GM12878 (cell line): Measurements from ENCODE around the gene SLC34A3. TPM values are rescaled to one million over a fixed set of nuclear protein-coding genes. Genes with fewer than 3 reads are reported as not detected.
A peak's percentile ranks its signal among the peaks of the same experiment; 100 is the strongest.
"Not testable (repeated sequence)": the region's sequence is repeated elsewhere in the genome, so short reads cannot be mapped to it uniquely, and the experiment has no call there.

Experiments used
- ATAC-seq: fragments of 200-7000 bp; cut with Tn5 transposase; 3 replicates; pipeline ENCODE4 v1.9.1; 2020; ENCODE audit warnings: mild to moderate bottlenecking, moderate library complexity
- BruUV-seq: library from RNA; stranded (reverse); fragments of 400-500 nt; replicated peaks from 2 replicates; lab custom pipeline; 2021; lab: Mats Ljungman, UMichigan
- CTCF ChIA-PET: fragments of 300-600 bp; sonication (Branson Sonifier 250); formaldehyde crosslinking; extraction: SDS; loops from one replicate; lab custom pipeline; 2021; ENCODE audit warnings: inconsistent platforms; lab: Yijun Ruan, JAX
- POLR2A ChIA-PET: fragments of 350-600 bp; formaldehyde crosslinking; extraction: SDS; loops from one replicate; lab custom pipeline; 2021; ENCODE audit warnings: inconsistent platforms; lab: Charles Lee
- RAD21 ChIA-PET: fragments of 300-600 bp; sonication (Branson Sonifier 250); formaldehyde crosslinking; loops from one replicate; lab custom pipeline; 2023; ENCODE audit warnings: antibody characterized with exemption; ENCODE audit not compliant: unreplicated experiment; lab: Charles Lee
- SMC1A ChIA-PET: fragments of 300-600 bp; sonication (Branson Sonifier 250); formaldehyde crosslinking; loops from one replicate; lab custom pipeline; 2023; ENCODE audit not compliant: unreplicated experiment, uncharacterized antibody; lab: Charles Lee
- DNase-seq: peaks from one replicate; pipeline ENCODE4 v3.0.0-alpha.2; 2011; ENCODE audit warnings: low read depth, low spot score
- FAIRE-seq: peaks from 3 replicates; lab custom pipeline; 2011; peaks lifted over from hg19 to GRCh38; lab: Jason Lieb, UNC
- H2AFZ ChIP-seq: 2 replicates; pipeline ENCODE4 v1.6.0; 2011; ENCODE audit warnings: low read depth, low read length, control low read depth; ENCODE audit not compliant: control insufficient read depth
- H3K27ac ChIP-seq: 2 replicates; pipeline ENCODE4 v1.5.1; 2011; ENCODE audit warnings: control low read depth; ENCODE audit not compliant: control insufficient read depth, insufficient read depth
- H3K27me3 ChIP-seq, 2 experiments: replicated peaks in 1 of 2; 2 replicates each; pipeline versions ENCODE4 v1.6.0 to v1.6.1; 2011; ENCODE audit warnings: low read length in 1 of 2; ENCODE audit not compliant: control insufficient read depth in 2 of 2, insufficient read depth in 2 of 2
- H3K36me3 ChIP-seq, 2 experiments: 2 replicates each; pipeline ENCODE4 v1.5.1; 2011; ENCODE audit warnings: low read length in 1 of 2; ENCODE audit not compliant: control insufficient read depth in 2 of 2, insufficient read depth in 2 of 2
- H3K4me1 ChIP-seq: 2 replicates; pipeline ENCODE4 v1.6.1; 2011; ENCODE audit warnings: mild to moderate bottlenecking, low read length, moderate library complexity, mixed read lengths; ENCODE audit not compliant: control insufficient read depth, insufficient read depth
- H3K4me2 ChIP-seq: 2 replicates; pipeline ENCODE4 v1.6.0; 2011; ENCODE audit warnings: control low read depth; ENCODE audit not compliant: control insufficient read depth, insufficient read depth
- H3K4me3 ChIP-seq: fragments of 200-600 bp; sonication (generic); 2 replicates; pipeline ENCODE4 v1.5.1; 2016
- H3K79me2 ChIP-seq: 2 replicates; pipeline ENCODE4 v1.6.0; 2011; ENCODE audit warnings: low read length; ENCODE audit not compliant: control insufficient read depth, insufficient read depth
- H3K9ac ChIP-seq: 2 replicates; pipeline ENCODE4 v1.8.0; 2011; ENCODE audit warnings: low read length, control low read depth, mixed read lengths; ENCODE audit not compliant: control insufficient read depth, insufficient read depth
- H3K9me3 ChIP-seq: replicated peaks from 3 replicates; pipeline ENCODE4 v1.5.1; 2011; ENCODE audit warnings: mild to moderate bottlenecking, low read length; ENCODE audit not compliant: control insufficient read depth, insufficient read depth
- H4K20me1 ChIP-seq: 2 replicates; pipeline ENCODE4 v1.6.0; 2011; ENCODE audit not compliant: control insufficient read depth, insufficient read depth
- MLLT1 ChIP-seq: fragments of 450-650 bp; IDR thresholded peaks from 2 replicates; pipeline ENCODE4 v1.6.1; 2016; ENCODE audit warnings: mild to moderate bottlenecking
- WGBS: methylation state at CpG from one replicate; pipeline ENCODE4 v1.1.6; 2016; ENCODE audit warnings: low lambda C conversion rate; ENCODE audit not compliant: insufficient replicate concordance, insufficient coverage; ENCODE audit errors: missing lambda C conversion rate; 5-methylcytosine and 5-hydroxymethylcytosine counted together
- in situ Hi-C: fragments of 300-500 bp; cut with MboI; formaldehyde crosslinking; loops from 9 replicates; pipeline ENCODE4 v1.14.3; 2018; ENCODE audit warnings: mixed read lengths
- intact Hi-C: fragments of 100-400 bp; cut with micrococcal nuclease; formaldehyde crosslinking; loops from one replicate; pipeline ENCODE4 v1.14.2; 2022; ENCODE audit not compliant: unreplicated experiment
- polyA plus RNA-seq, 11 experiments: library from polyadenylated mRNA; depleted of rRNA in 4 of 11; unstranded in 6 of 11; stranded (reverse) in 5 of 11; fragments of >200 nt; fragmentation: Nextera tagmentation in 4 of 11; fragmentation: Illumina TruSeq in 1 of 11; extraction: Ambion mirVana in 4 of 11; extraction: Trizol in 1 of 11; gene quantifications; 1 replicate in 1 of 11; 2 replicates in 10 of 11; pipeline versions ENCODE4 v1.2.1 to v1.2.3, GENCODE V29; 2011 to 2016; ENCODE audit warnings: inconsistent platforms in 2 of 11, missing spikeins in 2 of 11, low read depth in 1 of 11
- total RNA-seq, 4 experiments: library from RNA; depleted of rRNA in 3 of 4; stranded (reverse); fragments of >200 nt in 3 of 4; fragmentation: Illumina TruSeq in 1 of 4; extraction: Trizol in 1 of 4; gene quantifications; 2 replicates each; pipeline versions ENCODE4 v1.2.1 to v1.2.3, GENCODE V29; 2013 to 2021

The SLC34A3 gene
- total and polyA plus RNA-seq, 10 of the 15 experiments (the other 5 are each of a cell fraction or from before 2014, with no cell fraction given): not detected

DNA sequence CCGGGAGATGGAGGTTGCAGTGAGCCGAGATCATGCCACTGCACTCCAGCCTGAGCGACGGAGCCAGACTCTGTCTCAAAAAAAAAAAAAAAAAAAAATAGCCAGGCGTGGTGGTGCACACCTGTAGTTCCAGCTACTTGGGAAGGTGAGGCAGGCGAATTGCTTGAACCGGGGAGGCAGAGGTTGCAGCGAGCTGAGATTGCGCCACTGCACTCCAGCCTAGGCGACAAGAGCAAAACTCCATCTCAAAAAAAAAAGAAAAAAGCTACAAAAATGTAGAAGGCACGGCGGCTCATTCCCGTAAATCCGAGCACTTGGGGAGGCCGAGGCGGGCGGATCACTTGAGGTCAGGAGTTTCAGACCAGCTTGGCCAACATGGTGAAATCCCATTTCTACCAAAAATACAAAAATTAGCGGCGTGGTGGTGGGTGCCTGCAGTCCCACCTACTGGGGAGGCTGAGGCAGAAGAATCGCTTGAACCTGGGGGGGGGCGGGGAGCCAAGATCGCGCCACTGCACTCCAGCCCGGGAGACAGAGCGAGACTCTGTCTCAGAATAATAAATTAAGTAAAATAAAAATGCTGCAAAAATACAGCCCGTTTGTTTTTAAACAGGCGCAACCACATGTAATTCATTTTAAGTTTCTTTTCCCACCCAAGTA is 9.0 kb downstream of the SLC34A3 start:
- ChIA-PET CTCF (interaction anchor here (0.7 to 5.3 kb wide), 7 partner anchors 13 to 205 kb away, joined by 3 to 52 read pairs (median 3); partner anchors contain the start of genes CYSRT1, RNF208, RNF224 and SSNA1), POLR2A (interaction anchor here (0.5 to 9.2 kb wide), 19 partner anchors 15 to 361 kb away, joined by 3 to 112 read pairs (median 7); partner anchors contain the start of genes MAN1B1, NELFB, NRARP and RNF208), SMC1A (interaction anchor here (0.7 to 1.7 kb wide), 5 partner anchors 17 to 153 kb away, joined by 3 to 6 read pairs (median 3); partner anchors contain the start of gene MAN1B1), RAD21 (interaction anchor here (0.7 to 2.2 kb wide), 5 partner anchors 15 to 168 kb away, joined by 3 to 13 read pairs (median 11); partner anchors contain the start of genes NELFB and RNF208)
- Histone ChIP-seq H3K4me1 (peaks cover 45% of the 10 kb centered on the region), H3K36me3 (peaks cover 8 to 14% of the 10 kb centered on the region in 2 experiments), H3K4me2 (peak overlapping the region; percentile 77), H3K4me3 (peak overlapping the region; percentile 76), H3K79me2 (peaks cover 30% of the 10 kb centered on the region)
- DNase-seq, H4K20me1 ChIP-seq, BruUV-seq, FAIRE-seq, H3K9me3 ChIP-seq, in situ Hi-C loops, ATAC-seq, H3K27me3 ChIP-seq: not testable (repeated sequence)
- intact Hi-C loops: loop anchor here (5.0 kb wide), 1 partner anchor 452 kb away; no protein-coding TSS in a partner anchor
- 41% methylated on average over 24 of the region's 27 CpGs for WGBS
- peak; percentile 79 for TF ChIP-seq MLLT1
- TF ChIP-seq, all 136 proteins: peak for 1; not testable (repeated sequence) for 135
- Histone ChIP-seq H2AFZ (peak overlapping the region; percentile 75; the same call in 1 of the 2 replicates), H3K27ac (peak overlapping the region; percentile 83), H3K9ac (peak overlapping the region; percentile 68)
